ENCODE results near the gene FLAD1. TPM values are rescaled to one million over a fixed set of nuclear protein-coding genes. Genes with fewer than 3 reads are reported as not detected.

Gene FLAD1
- total and polyA plus RNA-seq, 2 donors (not counting 3 experiments of a cell fraction or from before 2014, with no cell fraction given) = 42.2 to 59.1 TPM

GRCh38 chr1:155029513-155030242, 46.5 kb downstream of the FLAD1 start:
- Histone ChIP-seq H3K9ac (replicated peaks; ENCODE audit: extremely low read depth, insufficient read depth, low read length) (no peak overlapping the region), H3K4me2 (ENCODE audit: insufficient read depth, low read length) (no peak overlapping the region), H3K9me3 (replicated peaks; ENCODE audit: control insufficient read depth, insufficient read depth, low read length) (no peaks in the 10 kb centered on the region), H3K79me2 (ENCODE audit: control insufficient read depth, insufficient read depth, low read length) (no peaks in the 10 kb centered on the region), H3K9me1 (replicated peaks; ENCODE audit: control insufficient read depth, extremely low read depth, insufficient read depth, low read length) (no peaks in the 10 kb centered on the region), H3K27me3 (ENCODE audit: control insufficient read depth in 2 of 2, insufficient read depth in 2 of 2, low read length in 2 of 2) (no peaks in the 10 kb centered on the region), H3K36me3 (ENCODE audit: control insufficient read depth in 2 of 2, extremely low read depth in 1 of 2, insufficient read depth in 2 of 2, low read length in 2 of 2) (no peaks in the 10 kb centered on the region), H4K20me1 (replicated peaks; ENCODE audit: control insufficient read depth, extremely low read depth, insufficient read depth, low read length) (no peaks in the 10 kb centered on the region), H3K27ac (ENCODE audit: insufficient read depth, low read depth, low read length) (no peak overlapping the region), H3K4me1 (ENCODE audit: control insufficient read depth, extremely low read depth, insufficient read depth, low read length) (no peaks in the 10 kb centered on the region), H2AFZ (ENCODE audit: low read depth, low read length) (no peak overlapping the region), H3K4me3 (replicated peaks in 1 of 3; ENCODE audit: insufficient read depth in 1 of 3, low read depth in 1 of 3, low read length in 3 of 3) (no peak overlapping the region)
- FAIRE-seq (no peak), DNase-seq (ENCODE audit: low read depth, low spot score) (no peak)
- intact Hi-C loops (cut with micrococcal nuclease) = no loop called here
- no peak for TF ChIP-seq POLR2A (IDR thresholded peaks at IDR 0.05; ENCODE audit: low read depth, low read length)
- TF ChIP-seq FOS (IDR thresholded peaks at IDR 0.05; ENCODE audit: borderline replicate concordance, insufficient read depth, low read length) = no peak
- TF ChIP-seq EZH2 (IDR thresholded peaks at IDR 0.05; ENCODE audit: borderline replicate concordance, low read depth, low read length, severe bottlenecking) = no peak
- TF ChIP-seq POLR2AphosphoS5 (IDR thresholded peaks at IDR 0.05; ENCODE audit: insufficient read depth, low read depth, low read length) = no peak
- TF ChIP-seq MYC (IDR thresholded peaks at IDR 0.05; ENCODE audit: low read depth, low read length) = no peak
- TF ChIP-seq JUN (IDR thresholded peaks at IDR 0.05; ENCODE audit: borderline replicate concordance, insufficient read depth, insufficient read length, low read depth) = no peak
- no peak for TF ChIP-seq CTCF (IDR thresholded peaks at IDR 0.05; ENCODE audit: extremely low read depth in 1 of 2, insufficient read depth in 1 of 2, low read depth in 1 of 2, low read length in 2 of 2)
- TF ChIP-seq, protein P1, sequence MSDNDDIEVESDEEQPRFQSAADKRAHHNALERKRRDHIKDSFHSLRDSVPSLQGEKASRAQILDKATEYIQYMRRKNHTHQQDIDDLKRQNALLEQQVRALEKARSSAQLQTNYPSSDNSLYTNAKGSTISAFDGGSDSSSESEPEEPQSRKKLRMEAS (IDR thresholded peaks at IDR 0.05; ENCODE audit: insufficient read depth, insufficient read length) = no peak
- TF ChIP-seq GATA2 (IDR thresholded peaks at IDR 0.05; ENCODE audit: insufficient read depth, insufficient read length, low read depth, low read length) = no peak
- POLR2A ChIA-PET = no interaction called here
- CTCF ChIA-PET = interaction anchor here (2.2 to 4.2 kb wide), 2 partner anchors 12 to 15 kb away, joined by 4 to 11 read pairs; no protein-coding TSS in a partner anchor
- dilution Hi-C loops (cut with MboI; ENCODE audit: extremely low pct_ligation_motif_present, low sequenced_read_pairs) = no loop called here
- no TSS peak for BruUV-seq (replicated peaks)
